Activated gamma-delta T cell (primary cell): ENCODE results near the gene ANKH.
"Not testable (repeated sequence)": the region's sequence is repeated elsewhere in the genome, so short reads cannot be mapped to it uniquely, and the experiment has no call there.

Experiments
- DNase-seq: peaks from one replicate; lab custom pipeline; 2025; lab: John Stamatoyannopoulos, UW

Gene ANKH

DNA sequence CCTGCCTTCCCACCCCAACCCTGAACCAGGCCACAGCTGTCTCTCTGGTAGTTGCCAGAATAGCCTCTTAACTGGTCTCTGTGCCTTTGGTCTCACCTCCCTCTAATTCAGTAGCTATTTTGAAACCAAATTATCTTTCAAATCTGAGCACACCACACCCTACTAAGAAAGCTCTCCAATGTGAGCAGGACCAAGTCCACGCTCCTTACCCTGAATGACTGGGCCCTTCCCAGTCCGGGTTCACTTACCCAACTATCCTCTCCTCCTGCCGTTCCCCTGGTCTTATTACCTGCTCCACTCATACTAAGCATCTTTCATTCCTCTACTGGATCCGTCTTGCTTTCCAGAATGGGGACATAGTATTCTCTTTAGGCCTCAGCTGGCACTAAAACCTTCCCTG lies 16.8 kb downstream of the ANKH start:
- DNase-seq = no peak

- no peak for DNase-seq
These were observed 17.9 kb downstream of the ANKH start for GRCh38 chr5:14853685-14854084.

- no peak for DNase-seq
These were observed 18.8 kb downstream of the ANKH start for GRCh38 chr5:14852779-14853178.

GRCh38 chr5:14851999-14852526 lies 19.5 kb downstream of the ANKH start:
- no peak for DNase-seq

DNA sequence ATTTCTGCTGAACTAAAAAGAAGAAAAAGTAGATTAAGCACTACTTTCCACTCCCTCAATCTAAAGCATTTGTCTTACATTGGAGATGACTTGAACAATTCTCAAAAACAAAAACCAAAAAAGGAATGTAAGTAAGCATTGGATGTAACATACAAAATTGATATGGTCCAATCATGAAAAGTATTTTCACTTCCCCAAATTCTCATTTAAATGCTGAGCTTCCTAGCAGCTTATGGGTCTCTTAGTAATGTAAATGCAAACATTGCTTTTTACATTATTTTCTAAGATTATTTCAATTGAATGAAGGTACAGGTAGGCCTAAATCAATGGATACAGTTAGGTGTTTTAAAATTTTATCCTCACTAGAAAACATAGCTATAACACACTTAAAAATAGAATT lies 20.0 kb downstream of the ANKH start:
- DNase-seq = no peak

GRCh38 chr5:14851050-14851419 lies 20.5 kb downstream of the ANKH start:
- no peak for DNase-seq

GRCh38 chr5:14850419-14851049 lies 21.0 kb downstream of the ANKH start:
- no peak for DNase-seq

- DNase-seq = no peak
These were observed 21.9 kb downstream of the ANKH start for GRCh38 chr5:14849516-14850294.

DNA sequence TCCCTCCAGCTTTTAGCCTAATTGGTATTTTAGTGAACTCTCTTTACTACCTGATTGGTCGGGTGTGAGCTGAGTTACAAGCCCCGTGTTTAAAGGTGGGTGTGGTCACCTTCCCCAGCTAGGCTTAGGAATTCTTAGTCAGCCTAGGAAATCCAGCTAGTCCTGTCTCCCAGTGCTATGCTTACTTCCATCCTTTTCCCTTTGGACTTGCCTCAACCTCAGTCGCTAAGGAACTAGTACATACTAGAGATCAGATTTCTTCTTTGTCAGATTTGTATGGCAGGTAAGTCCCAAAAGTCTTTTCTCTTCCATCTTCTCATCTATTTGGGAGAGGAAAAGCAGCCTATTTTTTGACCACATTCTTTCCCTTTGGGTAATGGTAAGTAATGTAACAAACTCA lies 22.6 kb downstream of the ANKH start:
- DNase-seq = not testable (repeated sequence)

DNA sequence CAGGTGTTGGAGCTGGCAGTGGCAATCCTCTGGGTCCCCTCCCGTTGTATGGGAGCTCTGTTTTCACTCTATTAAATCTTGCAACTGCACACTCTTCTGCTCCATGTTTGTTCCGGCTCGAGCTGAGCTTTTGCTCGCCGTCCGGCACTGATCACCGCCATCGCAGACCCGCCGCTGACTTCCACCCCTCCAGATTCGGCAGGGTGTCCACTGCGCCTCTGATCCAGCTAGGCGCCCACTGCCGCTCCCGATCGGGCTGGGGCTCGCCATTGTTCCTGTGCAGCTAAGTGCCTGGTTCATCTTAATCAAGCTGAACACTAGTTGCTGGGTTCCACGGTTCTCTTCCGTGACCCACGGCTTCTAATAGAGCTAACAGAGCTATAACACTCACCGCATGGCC lies 23.2 kb downstream of the ANKH start:
- DNase-seq = no peak

DNA sequence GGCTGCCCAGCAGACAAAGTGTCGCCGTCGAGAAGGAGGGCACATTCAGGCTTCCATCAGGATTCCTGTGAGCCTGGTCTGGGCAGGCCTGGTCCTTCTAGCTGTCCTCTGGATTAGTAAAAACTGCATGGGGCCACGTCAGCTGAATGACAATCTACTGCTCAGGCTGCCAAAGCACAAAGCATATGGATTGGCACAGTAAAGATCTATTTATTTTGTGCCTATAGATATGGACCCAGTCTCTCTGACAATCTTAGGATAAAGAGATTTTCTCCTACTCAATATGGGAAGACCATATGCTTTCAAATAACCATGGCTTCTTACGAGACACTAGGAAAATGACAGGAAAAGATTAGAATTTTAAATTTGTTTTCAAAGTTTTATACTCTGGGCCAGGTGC lies 24.1 kb downstream of the ANKH start:
- DNase-seq = no peak

DNA sequence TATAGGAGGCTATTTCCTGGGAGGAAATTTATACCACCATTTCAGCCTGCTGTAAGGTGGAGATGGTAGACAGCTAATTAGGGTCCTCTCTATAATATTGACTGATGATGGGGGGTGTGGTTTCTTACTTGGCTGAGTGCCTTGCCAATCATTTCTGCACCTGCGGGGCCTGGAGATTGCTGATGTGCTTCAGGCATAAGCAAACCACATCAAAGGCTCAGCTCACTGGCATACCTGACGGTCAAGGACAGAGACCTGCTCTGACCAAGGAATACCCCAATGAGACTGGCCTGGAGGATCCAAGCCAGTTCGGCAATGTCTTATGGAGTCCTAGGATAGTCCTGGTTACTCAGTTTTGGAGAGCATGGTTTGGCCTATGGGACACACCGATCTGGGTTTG lies 29.5 kb downstream of the ANKH start:
- no peak for DNase-seq

- no peak for DNase-seq
These were observed 31.0 kb downstream of the ANKH start for GRCh38 chr5:14840624-14841023.

GRCh38 chr5:14838396-14839319 lies 32.9 kb downstream of the ANKH start:
- DNase-seq = no peak

- not testable (repeated sequence) for DNase-seq
These were observed 34.0 kb downstream of the ANKH start for GRCh38 chr5:14837423-14838122.

GRCh38 chr5:14834584-14835550 lies 36.7 kb downstream of the ANKH start:
- no peak for DNase-seq

GRCh38 chr5:14834062-14834461 lies 37.5 kb downstream of the ANKH start:
- DNase-seq = no peak

- no peak for DNase-seq
These were observed 40.6 kb downstream of the ANKH start for GRCh38 chr5:14831006-14831338.

DNA sequence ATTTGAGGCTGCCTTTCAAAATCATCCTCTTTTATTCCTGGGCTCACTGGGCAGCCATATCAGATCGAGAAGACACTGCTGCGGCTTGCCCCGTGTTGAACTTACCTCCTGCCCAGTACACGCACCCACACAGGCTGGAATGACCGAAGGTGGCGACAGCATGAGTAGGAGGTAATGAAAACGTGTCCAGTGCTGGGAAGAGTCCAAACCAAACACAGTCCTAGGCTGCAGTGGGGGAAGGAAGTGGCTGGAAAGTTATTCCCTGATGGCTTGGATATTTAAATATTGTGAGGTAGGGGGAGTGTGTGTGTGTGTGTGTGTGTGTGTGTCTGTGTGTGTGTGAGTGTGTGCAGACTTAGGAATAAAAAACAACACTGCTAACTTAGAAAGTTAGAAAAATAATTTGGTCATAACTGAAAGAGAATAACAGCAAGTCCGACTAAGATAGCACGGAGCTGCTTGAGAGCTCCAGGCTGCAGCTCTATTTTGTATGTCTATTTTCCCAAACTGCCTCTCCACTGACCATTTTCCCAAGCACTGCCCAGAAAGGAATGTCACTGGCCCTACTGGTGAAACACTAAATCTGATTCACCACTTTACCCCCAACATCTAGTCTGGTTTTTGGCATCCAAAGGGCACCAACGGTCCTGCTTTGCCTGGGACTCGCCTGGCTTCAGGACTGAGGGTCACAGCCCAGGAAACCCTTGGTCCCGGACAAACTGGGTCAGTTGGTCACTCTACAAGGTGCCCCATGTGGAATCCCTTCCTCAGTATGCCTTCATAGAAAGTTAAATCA lies 41.2 kb downstream of the ANKH start:
- no peak for DNase-seq

DNA sequence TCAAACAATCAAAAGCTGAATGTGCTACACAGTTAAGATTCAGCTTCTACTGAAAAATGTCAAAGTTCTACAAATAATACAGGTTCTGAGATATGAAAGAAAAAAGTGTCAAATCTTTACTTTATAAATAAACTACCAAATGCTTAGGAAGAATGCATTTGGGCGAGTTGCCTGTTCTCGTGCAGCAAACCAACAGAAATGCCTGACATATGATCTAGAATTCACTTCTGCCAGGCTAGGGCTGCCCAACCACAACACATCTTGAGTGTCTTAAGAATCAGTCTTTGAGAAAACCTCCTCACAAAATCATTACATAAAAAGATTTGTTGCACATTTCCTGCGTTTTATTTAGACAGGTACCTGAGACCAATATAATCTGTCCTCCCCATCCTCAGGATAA lies 42.2 kb downstream of the ANKH start:
- DNase-seq = no peak
